T-cell (primary cell): ENCODE results near the gene ART4. TPM values are rescaled to one million over a fixed set of nuclear protein-coding genes. Genes with fewer than 3 reads are reported as not detected.

Experiments
- ATAC-seq, 4 experiments: fragments of 200-7000 bp in 3 of 4; fragments of 150-1000 bp in 1 of 4; cut with Tn5 transposase; replicated peaks in 1 of 4; 1 replicate in 3 of 4; 2 replicates in 1 of 4; pipeline ENCODE4 v1.10.0; 2021; ENCODE audit warnings: moderate library complexity in 3 of 4, mild to moderate bottlenecking in 2 of 4, moderate number of reproducible peaks in 1 of 4
- CTCF ChIA-PET, 2 donors: fragments of 300-600 bp; sonication (Branson Sonifier 250); formaldehyde crosslinking; loops; one replicate each; lab custom pipeline; 2022; ENCODE audit warnings: antibody characterized with exemption in 2 of 2; lab: Charles Lee
- POLR2A ChIA-PET, 2 donors: fragments of 300-600 bp; sonication (Branson Sonifier 250); formaldehyde crosslinking; loops; one replicate each; lab custom pipeline; 2022; ENCODE audit warnings: antibody characterized with exemption in 2 of 2; lab: Charles Lee
- DNase-seq, 35 experiments: peaks; one replicate each; pipeline versions ENCODE4 v3.0.0 to v3.0.0-alpha.2; 2013 to 2023
- H3K27ac ChIP-seq: one replicate; pipeline ENCODE4 v1.5.1; 2013; ENCODE audit warnings: low read length
- H3K27me3 ChIP-seq, 2 experiments: replicated peaks in 1 of 2; 1 replicate in 1 of 2; 2 replicates in 1 of 2; pipeline versions ENCODE4 v1.6.1 to v1.7.0; 2013; ENCODE audit warnings: low read length in 1 of 2, mixed read lengths in 1 of 2; ENCODE audit not compliant: control insufficient read depth in 2 of 2, insufficient read depth in 2 of 2; ENCODE audit errors: extremely low read depth in 1 of 2
- H3K36me3 ChIP-seq, 2 donors: 1 replicate in 1 of 2; 2 replicates in 1 of 2; pipeline versions ENCODE4 v1.6.1 to v1.7.0; 2013; ENCODE audit warnings: low read length in 1 of 2; ENCODE audit not compliant: control insufficient read depth in 2 of 2, insufficient read depth in 1 of 2; ENCODE audit errors: extremely low read depth in 1 of 2
- H3K4me1 ChIP-seq, 2 experiments: 1 replicate in 1 of 2; 2 replicates in 1 of 2; pipeline versions ENCODE4 v1.6.1 to v1.7.0; 2013; ENCODE audit warnings: low read length in 2 of 2, mixed read lengths in 1 of 2; ENCODE audit not compliant: insufficient read depth in 2 of 2, control insufficient read depth in 1 of 2; ENCODE audit errors: extremely low read depth in 1 of 2
- H3K4me3 ChIP-seq, 2 donors: 1 replicate in 1 of 2; 2 replicates in 1 of 2; pipeline versions ENCODE4 v1.5.1 to v1.7.0; 2013; ENCODE audit warnings: mild to moderate bottlenecking in 2 of 2, low read length in 1 of 2, moderate library complexity in 1 of 2; ENCODE audit not compliant: control insufficient read depth in 1 of 2; ENCODE audit errors: extremely low read depth in 1 of 2
- H3K9me3 ChIP-seq: 2 replicates; pipeline ENCODE4 v1.7.0; 2013
- H3K27ac Mint-ChIP-seq, 2 donors: one replicate each; pipeline ENCODE4 v1.8.0; 2020 to 2021; ENCODE audit warnings: mild to moderate bottlenecking in 2 of 2, mixed read lengths in 2 of 2
- H3K27me3 Mint-ChIP-seq, 2 donors: one replicate each; pipeline ENCODE4 v1.8.0; 2021 to 2022; ENCODE audit warnings: mixed read lengths in 2 of 2
- H3K36me3 Mint-ChIP-seq: one replicate; pipeline ENCODE4 v1.8.0; 2021; ENCODE audit warnings: mixed read lengths
- H3K4me1 Mint-ChIP-seq, 3 donors: one replicate each; pipeline ENCODE4 v1.8.0; 2020 to 2022; ENCODE audit warnings: mixed read lengths in 3 of 3, mild to moderate bottlenecking in 1 of 3
- H3K4me3 Mint-ChIP-seq, 3 donors: one replicate each; pipeline ENCODE4 v1.8.0; 2020 to 2022; ENCODE audit warnings: mild to moderate bottlenecking in 3 of 3, mixed read lengths in 3 of 3, moderate library complexity in 3 of 3
- H3K9me3 Mint-ChIP-seq, 3 donors: one replicate each; pipeline ENCODE4 v1.8.0; 2020 to 2022; ENCODE audit warnings: mixed read lengths in 3 of 3
- WGBS: methylation state at CpG from one replicate; pipeline ENCODE4 v1.1.5; 2013; ENCODE audit warnings: missing lambda C conversion rate; ENCODE audit not compliant: insufficient coverage; 5-methylcytosine and 5-hydroxymethylcytosine counted together
- total RNA-seq, 35 experiments: library from RNA in 6 of 35; stranded (reverse) in 6 of 35; fragments of 120-200 nt in 1 of 35; gene quantifications; one replicate each; pipeline versions ENCODE4 v1.2.1 to v1.2.4 and lab custom pipeline; 2013 to 2026

ART4 gene
- total RNA-seq, 5 donors from 2014 or later (not counting 1 experiment from before 2014, with no cell fraction given), result not detected

GRCh38 chr12:14811486-14811885 lies 31.8 kb downstream of the ART4 start:
- Mint-ChIP-seq H3K4me3 (no peak overlapping the region), H3K4me1 (peaks cover 13 to 16% (median 13%) of the 10 kb centered on the region in 3 donors), H3K27ac (no peak overlapping the region), H3K27me3 (no peaks in the 10 kb centered on the region), H3K9me3 (no peaks in the 10 kb centered on the region), H3K36me3 (no peaks in the 10 kb centered on the region)
- ATAC-seq, result no peak
- Histone ChIP-seq H3K36me3 (no peaks in the 10 kb centered on the region), H3K9me3 (no peaks in the 10 kb centered on the region), H3K27ac (no peak overlapping the region), H3K4me1 (peaks cover 0 to 3% of the 10 kb centered on the region in 2 experiments), H3K4me3 (no peak overlapping the region), H3K27me3 (no peaks in the 10 kb centered on the region)
- DNase-seq, result no peak
- ChIA-PET CTCF (interaction anchor here in 1 of 2 donors (0.9 kb wide), 1 partner anchor 184 kb away, joined by 3 read pairs; no protein-coding TSS in a partner anchor), POLR2A (no interaction called here)
- 80% methylated on average over 2 of the region's 2 CpGs for WGBS

- H3K4me1 Mint-ChIP-seq, result peaks cover 13 to 16% (median 13%) of the 10 kb centered on the region in 3 donors
- Histone ChIP-seq H3K27me3 (no peaks in the 10 kb centered on the region), H3K9me3 (no peaks in the 10 kb centered on the region), H3K27ac (no peak overlapping the region), H3K36me3 (no peaks in the 10 kb centered on the region), H3K4me1 (peaks cover 0 to 3% of the 10 kb centered on the region in 2 experiments), H3K4me3 (no peak overlapping the region)
- H3K9me3 Mint-ChIP-seq, result no peaks in the 10 kb centered on the region
- no peak overlapping the region for H3K27ac Mint-ChIP-seq
- no CpG with 5 or more reads among the region's 1 CpG for WGBS
- ATAC-seq (peak in 1 of 4 experiments; percentile 20), DNase-seq (peak in 1 of 35 experiments; percentile 18)
- CTCF ChIA-PET, result interaction anchor here in 1 of 2 donors (0.6 to 0.9 kb wide), 2 partner anchors 141 to 184 kb away, joined by 3 read pairs; no protein-coding TSS in a partner anchor
- no peaks in the 10 kb centered on the region for H3K27me3 Mint-ChIP-seq
- no peak overlapping the region for H3K4me3 Mint-ChIP-seq
- POLR2A ChIA-PET, result no interaction called here
- H3K36me3 Mint-ChIP-seq, result no peaks in the 10 kb centered on the region
These were observed 32.3 kb downstream of the ART4 start for GRCh38 chr12:14810953-14811483.

GRCh38 chr12:14810167-14810952 lies 33.0 kb downstream of the ART4 start:
- Mint-ChIP-seq H3K4me1 (peaks cover 16 to 17% (median 17%) of the 10 kb centered on the region in 3 donors), H3K9me3 (no peaks in the 10 kb centered on the region), H3K36me3 (no peaks in the 10 kb centered on the region), H3K27ac (no peak overlapping the region), H3K27me3 (no peaks in the 10 kb centered on the region), H3K4me3 (no peak overlapping the region)
- Histone ChIP-seq H3K9me3 (no peaks in the 10 kb centered on the region), H3K27ac (no peak overlapping the region), H3K4me1 (peaks cover 0 to 3% of the 10 kb centered on the region in 2 experiments), H3K36me3 (no peaks in the 10 kb centered on the region), H3K4me3 (no peak overlapping the region), H3K27me3 (no peaks in the 10 kb centered on the region)
- DNase-seq, result no peak
- ChIA-PET POLR2A (interaction anchor here in 1 of 2 donors (0.5 kb wide), 1 partner anchor 38 kb away, joined by 4 read pairs; no protein-coding TSS in a partner anchor), CTCF (interaction anchor here in 1 of 2 donors (0.6 to 1.3 kb wide), 4 partner anchors 10 to 185 kb away, joined by 3 to 4 read pairs (median 4); no protein-coding TSS in a partner anchor)
- WGBS, result 100% methylated on average over 2 of the region's 5 CpGs
- no peak for ATAC-seq

GRCh38 chr12:14803830-14804160 lies 39.5 kb downstream of the ART4 start:
- Mint-ChIP-seq H3K27me3 (no peaks in the 10 kb centered on the region), H3K36me3 (peaks cover 14% of the 10 kb centered on the region), H3K9me3 (no peaks in the 10 kb centered on the region), H3K4me1 (peaks cover 0 to 24% (median 17%) of the 10 kb centered on the region in 3 donors), H3K27ac (no peak overlapping the region), H3K4me3 (no peak overlapping the region)
- CTCF ChIA-PET, result interaction anchor here in 1 of 2 donors (0.6 to 9.8 kb wide), 12 partner anchors 10 to 438 kb away, joined by 3 to 122 read pairs (median 4); partner anchors contain the start of genes ATF7IP and RERG
- H3K27ac ChIP-seq, result peak overlapping the region; percentile 93
- H3K36me3 ChIP-seq, result peaks cover 0 to 10% of the 10 kb centered on the region in 2 donors
- H3K4me1 ChIP-seq, result peaks cover 7 to 18% of the 10 kb centered on the region in 2 experiments
- peak; percentile 9 to 18 (median 12) for ATAC-seq
- peak overlapping the region; percentile 72 to 90 for H3K4me3 ChIP-seq
- no peaks in the 10 kb centered on the region for H3K27me3 ChIP-seq
- POLR2A ChIA-PET, result interaction anchor here (0.6 to 3.0 kb wide), 11 partner anchors 10 to 409 kb away, joined by 3 to 121 read pairs (median 10); partner anchors contain the start of gene ARHGDIB (in 1 of the 2)
- DNase-seq, result no peak
- H3K9me3 ChIP-seq, result no peaks in the 10 kb centered on the region
- WGBS, result 0% methylated on average over 3 of the region's 12 CpGs

- peak within 1 kb of the TSS; percentile 93 for H3K27ac ChIP-seq
- ATAC-seq (peak; percentile 95 to 99 (median 96)), DNase-seq (peak; percentile 62 to 96 (median 87))
- no peaks in the 10 kb centered on the region for H3K9me3 Mint-ChIP-seq
- no peaks in the 10 kb centered on the region for H3K27me3 Mint-ChIP-seq
- under 1% methylated on average over 30 of the region's 50 CpGs for WGBS
- no peak within 1 kb of the TSS for H3K27ac Mint-ChIP-seq
- H3K4me1 Mint-ChIP-seq, result peaks cover 0 to 24% (median 17%) of the 10 kb centered on the region in 3 donors
- no peak within 1 kb of the TSS for H3K4me3 Mint-ChIP-seq
- peak within 1 kb of the TSS; percentile 72 to 90 for H3K4me3 ChIP-seq
- CTCF ChIA-PET, result interaction anchor here (0.5 to 9.8 kb wide), 19 partner anchors 10 to 1087 kb away, joined by 3 to 122 read pairs (median 4); partner anchors contain the start of genes ATF7IP (in 1 of the 2) and RERG (in 1 of the 2)
- POLR2A ChIA-PET, result interaction anchor here (0.6 to 3.0 kb wide), 16 partner anchors 9 to 408 kb away, joined by 3 to 121 read pairs (median 6); partner anchors contain the start of gene ARHGDIB (in 1 of the 2)
- H3K36me3 Mint-ChIP-seq, result peaks cover 17% of the 10 kb centered on the region
- peaks cover 0 to 14% of the 10 kb centered on the region in 2 donors for H3K36me3 ChIP-seq
- no peaks in the 10 kb centered on the region for H3K27me3 ChIP-seq
- peaks cover 7 to 18% of the 10 kb centered on the region in 2 experiments for H3K4me1 ChIP-seq
- no peaks in the 10 kb centered on the region for H3K9me3 ChIP-seq
These were observed 40.1 kb downstream of the ART4 start, which contains the start of the genes C12orf60 and WBP11 for GRCh38 chr12:14803011-14803829. Gene C12orf60, plus strand, starts transcription at chr12:14803670. Its CDS starts 19,266 bp downstream, at chr12:14822936. Gene WBP11, minus strand, starts transcription at chr12:14803478. Its CDS starts 2,095 bp downstream, at chr12:14801383.
